Gastroesophageal sphincter (tissue), 3 donors: ENCODE results near the gene ARPC4.

Experiments used
- CTCF ChIP-seq, 4 experiments: fragments of 200-600 bp in 2 of 4; fragments of 450-650 bp in 2 of 4; sonication (generic) in 1 of 4; IDR thresholded peaks; one replicate each; pipeline ENCODE4 v1.5.1; 2017 to 2019; ENCODE audit warnings: antibody characterized with exemption in 4 of 4, mild to moderate bottlenecking in 2 of 4, moderate library complexity in 2 of 4
- POLR2A ChIP-seq, 2 donors: fragments of 450-650 bp; IDR thresholded peaks; one replicate each; pipeline ENCODE4 v1.6.1; 2017; ENCODE audit warnings: antibody characterized with exemption in 2 of 2, mild to moderate bottlenecking in 2 of 2, moderate library complexity in 1 of 2

- TF ChIP-seq CTCF (IDR thresholded peaks at IDR 0.05) (no peak), POLR2A (IDR thresholded peaks at IDR 0.05) (peak in 1 of 2 donors; percentile 62)
Measured at GRCh38 chr3:9843715-9844438, 51.0 kb downstream of the ARPC4 start, which contains the start of gene RPUSD3.
